PC-9 (cell line): ENCODE results near the gene SSTR3. TPM values are rescaled to one million over a fixed set of nuclear protein-coding genes. Genes with fewer than 3 reads are reported as not detected.

Source experiments
- BruUV-seq: library from RNA; stranded (reverse); fragments of 400-500 nt; replicated peaks from 2 replicates; lab custom pipeline; 2021; lab: Mats Ljungman, UMichigan
- CTCF ChIA-PET: fragments of 300-600 bp; sonication (Branson Sonifier 250); formaldehyde crosslinking; loops from one replicate; lab custom pipeline; 2022; ENCODE audit warnings: antibody characterized with exemption; lab: Charles Lee
- POLR2A ChIA-PET: fragments of 300-600 bp; sonication (Branson Sonifier 250); formaldehyde crosslinking; loops from one replicate; lab custom pipeline; 2022; ENCODE audit warnings: antibody characterized with exemption; ENCODE audit not compliant: unreplicated experiment; lab: Charles Lee
- DNase-seq, 2 experiments: peaks; one replicate each; pipeline versions ENCODE4 v3.0.0 to v3.0.0-alpha.2; 2015 to 2022; ENCODE audit warnings: mixed read lengths in 1 of 2
- H2AFZ ChIP-seq: fragments of 200-600 bp; sonication (generic); 2 replicates; pipeline ENCODE4 v1.8.1; 2017; ENCODE audit warnings: antibody characterized with exemption
- H3F3A ChIP-seq: fragments of 200-600 bp; sonication (generic); 2 replicates; pipeline ENCODE4 v1.8.1; 2017; ENCODE audit warnings: antibody characterized with exemption, mild to moderate bottlenecking, low read depth; ENCODE audit not compliant: insufficient read depth
- H3K27ac ChIP-seq: fragments of 200-600 bp; sonication (generic); 2 replicates; pipeline ENCODE4 v1.6.1; 2016; ENCODE audit warnings: mixed run types
- H3K27me3 ChIP-seq: fragments of 200-600 bp; sonication (generic); 2 replicates; pipeline ENCODE4 v1.6.1; 2016; ENCODE audit warnings: low read depth, mixed run types; ENCODE audit not compliant: insufficient read depth
- H3K36me3 ChIP-seq: fragments of 200-600 bp; sonication (generic); 2 replicates; pipeline ENCODE4 v1.6.1; 2016; ENCODE audit warnings: low read depth, mixed run types
- H3K4me1 ChIP-seq: fragments of 200-600 bp; sonication (generic); replicated peaks from 2 replicates; pipeline ENCODE4 v1.6.1; 2016; ENCODE audit warnings: mixed run types; ENCODE audit not compliant: insufficient read depth
- H3K4me2 ChIP-seq: fragments of 200-600 bp; sonication (generic); 2 replicates; pipeline ENCODE4 v1.6.1; 2017; ENCODE audit warnings: mixed run types
- H3K4me3 ChIP-seq: fragments of 200-600 bp; sonication (generic); 2 replicates; pipeline ENCODE4 v1.6.1; 2016; ENCODE audit warnings: mixed run types
- H3K79me2 ChIP-seq: fragments of 200-600 bp; sonication (generic); 2 replicates; pipeline ENCODE4 v1.6.1; 2017; ENCODE audit warnings: low read depth, mixed run types
- H3K9me2 ChIP-seq: fragments of 200-600 bp; sonication (generic); 2 replicates; pipeline ENCODE4 v1.8.1; 2017; ENCODE audit warnings: mild to moderate bottlenecking; ENCODE audit not compliant: insufficient read depth
- H3K9me3 ChIP-seq: fragments of 200-600 bp; sonication (generic); 2 replicates; pipeline ENCODE4 v1.8.1; 2016; ENCODE audit warnings: low read depth; ENCODE audit not compliant: insufficient read depth
- H4K20me1 ChIP-seq: fragments of 200-600 bp; sonication (generic); 2 replicates; pipeline ENCODE4 v1.8.1; 2017; ENCODE audit not compliant: insufficient read depth
- CTCF ChIP-seq: fragments of 200-600 bp; sonication (generic); conservative IDR thresholded peaks from 2 replicates; pipeline ENCODE4 v1.6.1; 2017; ENCODE audit warnings: mixed run types, antibody characterized with exemption, mild to moderate bottlenecking, moderate library complexity
- EZH2 ChIP-seq: fragments of 200-600 bp; sonication (generic); IDR thresholded peaks from 2 replicates; pipeline ENCODE4 v1.8.0; 2017; ENCODE audit warnings: antibody characterized with exemption, low read depth
- intact Hi-C: fragments of 100-400 bp; cut with micrococcal nuclease; formaldehyde crosslinking; loops from one replicate; pipeline ENCODE4 v1.10.0; 2022; ENCODE audit not compliant: unreplicated experiment
- total RNA-seq: library from RNA; stranded (reverse); gene quantifications from 2 replicates; pipeline ENCODE4 v1.2.3, GENCODE V29; 2021

SSTR3 gene
- total RNA-seq, 1 experiment from 2014 or later, result not detected

GRCh38 chr22:37213218-37213855, 1.1 kb upstream of the SSTR3 start:
- ChIA-PET POLR2A (no interaction called here), CTCF (no interaction called here)
- Histone ChIP-seq H3K36me3 (no peaks in the 10 kb centered on the region), H3K79me2 (no peaks in the 10 kb centered on the region), H3K27me3 (no peaks in the 10 kb centered on the region), H3K4me2 (no peak overlapping the region), H3K27ac (no peak overlapping the region), H3K9me2 (no peaks in the 10 kb centered on the region), H2AFZ (no peak overlapping the region), H3K4me1 (no peaks in the 10 kb centered on the region), H3K4me3 (no peak overlapping the region), H4K20me1 (no peaks in the 10 kb centered on the region), H3K9me3 (no peaks in the 10 kb centered on the region), H3F3A (peaks cover 3% of the 10 kb centered on the region; the same call in 1 of the 2 replicates)
- intact Hi-C loops, result no loop called here
- BruUV-seq, result no TSS peak
- TF ChIP-seq CTCF (no peak), EZH2 (no peak)
- no peak for DNase-seq

GRCh38 chr22:37211866-37212173, 457 bp downstream of the SSTR3 start:
- no peaks in the 10 kb centered on the region for H3K9me2 ChIP-seq
- no peaks in the 10 kb centered on the region for H3K9me3 ChIP-seq
- intact Hi-C loops, result no loop called here
- BruUV-seq, result no TSS peak
- peaks cover 3% of the 10 kb centered on the region; the same call in 1 of the 2 replicates for H3F3A ChIP-seq
- H3K27me3 ChIP-seq, result no peaks in the 10 kb centered on the region
- ChIA-PET CTCF (interaction anchor here (0.6 kb wide), 1 partner anchor 15 kb away, joined by 4 read pairs; no protein-coding TSS in a partner anchor), POLR2A (no interaction called here)
- no peak overlapping the region for H3K27ac ChIP-seq
- H4K20me1 ChIP-seq, result no peaks in the 10 kb centered on the region
- no peaks in the 10 kb centered on the region for H3K4me1 ChIP-seq
- no peaks in the 10 kb centered on the region for H3K79me2 ChIP-seq
- H2AFZ ChIP-seq, result no peak overlapping the region
- DNase-seq, result no peak
- H3K36me3 ChIP-seq, result no peaks in the 10 kb centered on the region
- H3K4me2 ChIP-seq, result no peak overlapping the region
- no peak for TF ChIP-seq EZH2
- no peak for TF ChIP-seq CTCF
- H3K4me3 ChIP-seq, result no peak overlapping the region

- no peak for TF ChIP-seq CTCF
- no peak for TF ChIP-seq EZH2
- H3K9me2 ChIP-seq, result no peaks in the 10 kb centered on the region
- intact Hi-C loops, result no loop called here
- no peaks in the 10 kb centered on the region for H3K9me3 ChIP-seq
- no TSS peak for BruUV-seq
- H3K27ac ChIP-seq, result no peak overlapping the region
- H4K20me1 ChIP-seq, result no peaks in the 10 kb centered on the region
- no peaks in the 10 kb centered on the region for H3K36me3 ChIP-seq
- CTCF ChIA-PET, result no interaction called here
- peaks cover 3% of the 10 kb centered on the region; the same call in 1 of the 2 replicates for H3F3A ChIP-seq
- H2AFZ ChIP-seq, result no peak overlapping the region
- no peak overlapping the region for H3K4me3 ChIP-seq
- H3K27me3 ChIP-seq, result no peaks in the 10 kb centered on the region
- no peak overlapping the region for H3K4me2 ChIP-seq
- POLR2A ChIA-PET, result no interaction called here
- H3K79me2 ChIP-seq, result no peaks in the 10 kb centered on the region
- no peaks in the 10 kb centered on the region for H3K4me1 ChIP-seq
- no peak for DNase-seq
These were observed 1.0 kb downstream of the SSTR3 start for GRCh38 chr22:37211075-37211865.
